HG02938 (cell line): ENCODE results near the gene ADCY10.

Experiments used
- ATAC-seq: cut with Tn5 transposase; IDR thresholded peaks from one replicate; pipeline ENCODE4 v1.9.1; 2021; ENCODE audit warnings: mild to moderate bottlenecking, moderate library complexity; ENCODE audit not compliant: unreplicated experiment

Gene ADCY10

GRCh38 chr1:167790117-167790516, 123.8 kb downstream of the ADCY10 start:
- no peak for ATAC-seq

GRCh38 chr1:167789501-167789900, 124.4 kb downstream of the ADCY10 start:
- no peak for ATAC-seq

- no peak for ATAC-seq
Observed at GRCh38 chr1:167786502-167786901, 127.4 kb downstream of the ADCY10 start.

GRCh38 chr1:167784876-167785550, 128.9 kb downstream of the ADCY10 start:
- no peak for ATAC-seq

GRCh38 chr1:167782946-167783345, 131.0 kb downstream of the ADCY10 start:
- ATAC-seq, result no peak

- no peak for ATAC-seq
Observed at GRCh38 chr1:167781558-167781957, 132.4 kb downstream of the ADCY10 start.

- no peak for ATAC-seq
Observed at GRCh38 chr1:167777269-167777650, 136.7 kb downstream of the ADCY10 start.

GRCh38 chr1:167776616-167777268, 137.2 kb downstream of the ADCY10 start:
- ATAC-seq, result no peak

GRCh38 chr1:167776151-167776550, 137.8 kb downstream of the ADCY10 start:
- no peak for ATAC-seq

- no peak for ATAC-seq
Observed at GRCh38 chr1:167775178-167775577, 138.8 kb downstream of the ADCY10 start.

- no peak for ATAC-seq
Observed at GRCh38 chr1:167774710-167775109, 139.2 kb downstream of the ADCY10 start.

- no peak for ATAC-seq
Observed at GRCh38 chr1:167773516-167773915, 140.4 kb downstream of the ADCY10 start.

- no peak for ATAC-seq
Observed at GRCh38 chr1:167772436-167772835, 141.5 kb downstream of the ADCY10 start.

GRCh38 chr1:167770127-167770526, 143.8 kb downstream of the ADCY10 start:
- ATAC-seq, result no peak

GRCh38 chr1:167767761-167768160, 146.2 kb downstream of the ADCY10 start:
- ATAC-seq, result no peak

- ATAC-seq, result no peak
Observed at GRCh38 chr1:167766538-167766937, 147.4 kb downstream of the ADCY10 start.

GRCh38 chr1:167765496-167765895, 148.4 kb downstream of the ADCY10 start:
- ATAC-seq, result no peak

GRCh38 chr1:167764458-167765330, 149.2 kb downstream of the ADCY10 start:
- ATAC-seq, result no peak

GRCh38 chr1:167763525-167764220, 150.3 kb downstream of the ADCY10 start:
- ATAC-seq, result no peak

- no peak for ATAC-seq
Observed at GRCh38 chr1:167762061-167762746, 151.7 kb downstream of the ADCY10 start.

- no peak for ATAC-seq
Observed at GRCh38 chr1:167761400-167761799, 152.5 kb downstream of the ADCY10 start.
